PC-3 (cell line): ENCODE results near the gene GLMP. TPM values are rescaled to one million over a fixed set of nuclear protein-coding genes. Genes with fewer than 3 reads are reported as not detected.

Experiments
- ATAC-seq: fragments of 200-7000 bp; cut with Tn5 transposase; 2 replicates; pipeline ENCODE4 v1.9.1; 2020; ENCODE audit warnings: mild to moderate bottlenecking, moderate library complexity
- BruUV-seq: library from RNA; stranded (reverse); fragments of 400-500 nt; replicated peaks from 2 replicates; lab custom pipeline; 2021; lab: Mats Ljungman, UMichigan
- CTCF ChIA-PET: fragments of 300-600 bp; sonication (Branson Sonifier 250); formaldehyde crosslinking; loops from one replicate; lab custom pipeline; 2022; ENCODE audit warnings: antibody characterized with exemption; lab: Charles Lee
- POLR2A ChIA-PET: fragments of 300-600 bp; sonication (Branson Sonifier 250); formaldehyde crosslinking; loops from one replicate; lab custom pipeline; 2022; ENCODE audit warnings: antibody characterized with exemption; ENCODE audit not compliant: unreplicated experiment; lab: Charles Lee
- DNase-seq: peaks from one replicate; pipeline ENCODE4 v3.0.0-alpha.2; 2015
- H2AFZ ChIP-seq: fragments of 300-600 bp; sonication (generic); 2 replicates; pipeline ENCODE4 v1.6.0; 2016; ENCODE audit warnings: antibody characterized with exemption, low read length
- H3F3A ChIP-seq: fragments of 300-600 bp; sonication (generic); one replicate; pipeline ENCODE4 v1.6.0; 2017; ENCODE audit warnings: antibody characterized with exemption, low read length, control low read depth, mild to moderate bottlenecking; ENCODE audit not compliant: unreplicated experiment
- H3K27ac ChIP-seq: fragments of 300-600 bp; sonication (generic); 2 replicates; pipeline ENCODE4 v1.5.1; 2016; ENCODE audit warnings: mild to moderate bottlenecking, low read length
- H3K27me3 ChIP-seq: fragments of 300-600 bp; sonication (generic); 2 replicates; pipeline ENCODE4 v1.6.1; 2016; ENCODE audit warnings: low read length, mixed read lengths
- H3K36me3 ChIP-seq: fragments of 300-600 bp; sonication (generic); 2 replicates; pipeline ENCODE4 v1.6.1; 2016; ENCODE audit warnings: low read depth, mixed run types, low read length, mixed read lengths
- H3K4me1 ChIP-seq: fragments of 300-600 bp; sonication (generic); 2 replicates; pipeline ENCODE4 v1.5.1; 2016; ENCODE audit warnings: low read length; ENCODE audit not compliant: insufficient read depth
- H3K4me2 ChIP-seq: fragments of 300-600 bp; sonication (generic); 2 replicates; pipeline ENCODE4 v1.6.0; 2016; ENCODE audit warnings: low read length
- H3K4me3 ChIP-seq: fragments of 300-600 bp; sonication (generic); 2 replicates; pipeline ENCODE4 v1.5.1; 2016; ENCODE audit warnings: mild to moderate bottlenecking, low read length, mixed read lengths
- H3K79me2 ChIP-seq: fragments of 300-600 bp; sonication (generic); 2 replicates; pipeline ENCODE4 v1.6.1; 2017; ENCODE audit warnings: low read length, mixed read lengths
- H3K9ac ChIP-seq: fragments of 300-600 bp; sonication (generic); 2 replicates; pipeline ENCODE4 v1.6.0; 2016; ENCODE audit warnings: mild to moderate bottlenecking, low read length
- H3K9me2 ChIP-seq: fragments of 300-600 bp; sonication (generic); replicated peaks from 2 replicates; pipeline ENCODE4 v1.6.1; 2016; ENCODE audit warnings: mixed run types, low read length, mixed read lengths
- H3K9me3 ChIP-seq: fragments of 300-600 bp; sonication (generic); 2 replicates; pipeline ENCODE4 v1.6.1; 2016; ENCODE audit warnings: low read length, mixed read lengths
- H4K20me1 ChIP-seq: fragments of 300-600 bp; sonication (generic); 2 replicates; pipeline ENCODE4 v1.6.1; 2016; ENCODE audit warnings: low read length, mixed read lengths
- EZH2 ChIP-seq: fragments of 300-600 bp; sonication (generic); IDR thresholded peaks from one replicate; pipeline ENCODE4 v1.6.1; 2017; ENCODE audit warnings: antibody characterized with exemption, mild to moderate bottlenecking, low read length; ENCODE audit not compliant: unreplicated experiment
- EZH2phosphoT487 ChIP-seq: fragments of 300-600 bp; sonication (generic); IDR thresholded peaks from 2 replicates; pipeline ENCODE4 v1.6.1; 2018; ENCODE audit warnings: mild to moderate bottlenecking, antibody characterized with exemption, low read length, borderline replicate concordance
- intact Hi-C: fragments of 100-400 bp; cut with micrococcal nuclease; formaldehyde crosslinking; loops from 2 replicates; pipeline ENCODE4 v1.9.0; 2023
- total RNA-seq: library from RNA; depleted of rRNA; stranded (reverse); fragments of >200 nt; gene quantifications from 2 replicates; pipeline ENCODE4 v1.2.3, GENCODE V29; 2014
- TF ChIP-seq, protein P1 (sequence below): fragments of 300-600 bp; sonication (generic); conservative IDR thresholded peaks from 2 replicates; pipeline ENCODE4 v1.5.1; 2017; ENCODE audit warnings: antibody characterized with exemption, low read depth, mild to moderate bottlenecking, low read length

Gene GLMP
- total RNA-seq, 1 experiment from 2014 or later, result 49.8 TPM

- Histone ChIP-seq H4K20me1 (no peaks in the 10 kb centered on the region), H3K27ac (no peak within 1 kb of the TSS), H3K79me2 (no peaks in the 10 kb centered on the region), H3K9me3 (no peaks in the 10 kb centered on the region), H3K9me2 (no peaks in the 10 kb centered on the region), H3F3A (no peaks in the 10 kb centered on the region), H3K4me3 (no peak within 1 kb of the TSS), H3K4me1 (peaks cover 9% of the 10 kb centered on the region; the same call in 1 of the 2 replicates), H3K36me3 (peaks cover 2% of the 10 kb centered on the region; the same call in 1 of the 2 replicates), H3K27me3 (no peaks in the 10 kb centered on the region), H3K9ac (no peak within 1 kb of the TSS), H3K4me2 (no peak within 1 kb of the TSS), H2AFZ (no peak within 1 kb of the TSS)
- TF ChIP-seq EZH2 (no peak), EZH2phosphoT487 (no peak)
- TF ChIP-seq, protein P1, sequence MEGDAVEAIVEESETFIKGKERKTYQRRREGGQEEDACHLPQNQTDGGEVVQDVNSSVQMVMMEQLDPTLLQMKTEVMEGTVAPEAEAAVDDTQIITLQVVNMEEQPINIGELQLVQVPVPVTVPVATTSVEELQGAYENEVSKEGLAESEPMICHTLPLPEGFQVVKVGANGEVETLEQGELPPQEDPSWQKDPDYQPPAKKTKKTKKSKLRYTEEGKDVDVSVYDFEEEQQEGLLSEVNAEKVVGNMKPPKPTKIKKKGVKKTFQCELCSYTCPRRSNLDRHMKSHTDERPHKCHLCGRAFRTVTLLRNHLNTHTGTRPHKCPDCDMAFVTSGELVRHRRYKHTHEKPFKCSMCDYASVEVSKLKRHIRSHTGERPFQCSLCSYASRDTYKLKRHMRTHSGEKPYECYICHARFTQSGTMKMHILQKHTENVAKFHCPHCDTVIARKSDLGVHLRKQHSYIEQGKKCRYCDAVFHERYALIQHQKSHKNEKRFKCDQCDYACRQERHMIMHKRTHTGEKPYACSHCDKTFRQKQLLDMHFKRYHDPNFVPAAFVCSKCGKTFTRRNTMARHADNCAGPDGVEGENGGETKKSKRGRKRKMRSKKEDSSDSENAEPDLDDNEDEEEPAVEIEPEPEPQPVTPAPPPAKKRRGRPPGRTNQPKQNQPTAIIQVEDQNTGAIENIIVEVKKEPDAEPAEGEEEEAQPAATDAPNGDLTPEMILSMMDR, result no peak
- ChIA-PET POLR2A (no interaction called here), CTCF (no interaction called here)
- ATAC-seq (no peak), DNase-seq (no peak)
- intact Hi-C loops, result no loop called here
- no TSS peak for BruUV-seq
These were observed 3.4 kb upstream of the GLMP start, which contains the start of gene VHLL for GRCh38 chr1:156298852-156299357. VHLL (minus strand) TSS chr1:156299307; CDS start chr1:156299189, 118 bp downstream.

GRCh38 chr1:156293895-156294294 lies 1.6 kb downstream of the GLMP start:
- DNase-seq (no peak), ATAC-seq (no peak)
- Histone ChIP-seq H3K36me3 (no peaks in the 10 kb centered on the region), H3K4me1 (peaks cover 15% of the 10 kb centered on the region; the same call in 1 of the 2 replicates), H3K9me3 (no peaks in the 10 kb centered on the region), H3K27me3 (no peaks in the 10 kb centered on the region), H3F3A (no peaks in the 10 kb centered on the region), H3K27ac (no peak overlapping the region), H3K79me2 (no peaks in the 10 kb centered on the region), H3K9me2 (no peaks in the 10 kb centered on the region), H3K4me3 (no peak overlapping the region), H3K9ac (no peak overlapping the region), H2AFZ (no peak overlapping the region), H4K20me1 (no peaks in the 10 kb centered on the region), H3K4me2 (no peak overlapping the region)
- intact Hi-C loops, result no loop called here
- BruUV-seq, result no TSS peak
- TF ChIP-seq, protein P1, result no peak
- CTCF ChIA-PET, result no interaction called here
- POLR2A ChIA-PET, result interaction anchor here (0.7 kb wide), 1 partner anchor 11 kb away, joined by 4 read pairs; the partner anchor contains the start of gene SMG5

- Histone ChIP-seq H3K4me1 (peaks cover 15% of the 10 kb centered on the region; the same call in 1 of the 2 replicates), H3K4me2 (no peak overlapping the region), H3K27ac (no peak overlapping the region), H3K36me3 (no peaks in the 10 kb centered on the region), H3K9me2 (no peaks in the 10 kb centered on the region), H4K20me1 (no peaks in the 10 kb centered on the region), H3F3A (no peaks in the 10 kb centered on the region), H3K4me3 (no peak overlapping the region), H2AFZ (no peak overlapping the region), H3K79me2 (no peaks in the 10 kb centered on the region), H3K27me3 (no peaks in the 10 kb centered on the region), H3K9ac (no peak overlapping the region), H3K9me3 (no peaks in the 10 kb centered on the region)
- intact Hi-C loops, result no loop called here
- ChIA-PET POLR2A (no interaction called here), CTCF (no interaction called here)
- ATAC-seq, result no peak
- DNase-seq, result no peak
- no peak for TF ChIP-seq EZH2phosphoT487
- no peak for TF ChIP-seq EZH2
- TF ChIP-seq, protein P1, result no peak
- no TSS peak for BruUV-seq
These were observed 2.4 kb downstream of the GLMP start for GRCh38 chr1:156293098-156293434.
